Left renal cortex interstitium (tissue), 4 donors: ENCODE results near the gene SLC39A11. TPM values are rescaled to one million over a fixed set of nuclear protein-coding genes. Genes with fewer than 3 reads are reported as not detected.

ENCODE experiments used
- DNase-seq, 4 donors: peaks; one replicate each; pipeline ENCODE4 v3.0.0-alpha.2; 2013; ENCODE audit warnings: low read depth in 4 of 4, low spot score in 2 of 4, missing footprints in 1 of 4
- polyA plus RNA-seq, 4 donors: library from polyadenylated mRNA; unstranded; fragments of 120-200 nt; gene quantifications; one replicate each; pipeline ENCODE4 v1.2.1, GENCODE V29; 2013; ENCODE audit not compliant: insufficient read length in 4 of 4

The SLC39A11 gene
- polyA plus RNA-seq, 4 donors = 23.6 to 28.4 (median 26.0) TPM

- no peak for DNase-seq
These were observed 107.6 kb downstream of the SLC39A11 start for GRCh38 chr17:72984926-72985325.

- no peak for DNase-seq
These were observed 108.2 kb downstream of the SLC39A11 start for GRCh38 chr17:72984145-72984925.

- DNase-seq = no peak
These were observed 109.8 kb downstream of the SLC39A11 start for GRCh38 chr17:72982680-72983079.

GRCh38 chr17:72978593-72979218 lies 113.8 kb downstream of the SLC39A11 start:
- DNase-seq = no peak

GRCh38 chr17:72977771-72978417 lies 114.6 kb downstream of the SLC39A11 start:
- no peak for DNase-seq

- no peak for DNase-seq
These were observed 115.3 kb downstream of the SLC39A11 start for GRCh38 chr17:72976971-72977770.

GRCh38 chr17:72975509-72975908 lies 117.0 kb downstream of the SLC39A11 start:
- no peak for DNase-seq

GRCh38 chr17:72974605-72975232 lies 117.8 kb downstream of the SLC39A11 start:
- DNase-seq = no peak

- DNase-seq = no peak
These were observed 120.1 kb downstream of the SLC39A11 start for GRCh38 chr17:72972263-72972951.

- no peak for DNase-seq
These were observed 121.1 kb downstream of the SLC39A11 start for GRCh38 chr17:72971226-72971880.

GRCh38 chr17:72970797-72971196 lies 121.7 kb downstream of the SLC39A11 start:
- no peak for DNase-seq

- no peak for DNase-seq
These were observed 122.2 kb downstream of the SLC39A11 start for GRCh38 chr17:72970246-72970645.

GRCh38 chr17:72969293-72969906 lies 123.1 kb downstream of the SLC39A11 start:
- DNase-seq = no peak

- DNase-seq = no peak
These were observed 123.7 kb downstream of the SLC39A11 start for GRCh38 chr17:72968798-72969197.

GRCh38 chr17:72967977-72968585 lies 124.4 kb downstream of the SLC39A11 start:
- no peak for DNase-seq

GRCh38 chr17:72967277-72967970 lies 125.1 kb downstream of the SLC39A11 start:
- no peak for DNase-seq

- DNase-seq = no peak
These were observed 130.4 kb downstream of the SLC39A11 start for GRCh38 chr17:72962106-72962505.
